Measurements from ENCODE around the gene CDKAL1. TPM values are rescaled to one million over a fixed set of nuclear protein-coding genes. Genes with fewer than 3 reads are reported as not detected.

Gene CDKAL1
- total and polyA plus RNA-seq, 10 donors, result 4.8 to 26.9 (median 20.1) TPM

GRCh38 chr6:21277601-21278374 lies 743.5 kb downstream of the CDKAL1 start:
- H3K9me3 ChIP-seq, result peaks cover 0 to 14% (median 7%) of the 10 kb centered on the region in 8 donors
- intact Hi-C loops (cut with DNase I; ENCODE audit: low total_unique reads), result no loop called here
- H3K4me3 ChIP-seq, result no peak overlapping the region
- no peaks in the 10 kb centered on the region for H3K27me3 ChIP-seq (replicated peaks in 1 of 7)
- no peaks in the 10 kb centered on the region for H3K36me3 ChIP-seq
- DNase-seq, result no peak
- 86 to 90% (median 88%) methylated on average over 7 of the region's 7 CpGs for WGBS, 5 donors
- TF ChIP-seq CTCF (IDR thresholded peaks at IDR 0.05 in 8 of 11, conservative IDR thresholded peaks at IDR 0.05 in 3 of 11) (no peak), POLR2AphosphoS5 (IDR thresholded peaks at IDR 0.05) (no peak), POLR2A (IDR thresholded peaks at IDR 0.05) (no peak)
- no peak overlapping the region for H3K27ac ChIP-seq
- no peaks in the 10 kb centered on the region for H3K4me1 ChIP-seq

- DNase-seq, result no peak
- Histone ChIP-seq H3K27me3 (replicated peaks in 1 of 7) (no peaks in the 10 kb centered on the region), H3K4me1 (no peaks in the 10 kb centered on the region), H3K4me3 (no peak overlapping the region), H3K27ac (no peak overlapping the region), H3K36me3 (no peaks in the 10 kb centered on the region), H3K9me3 (peaks cover 0 to 8% (median 3%) of the 10 kb centered on the region in 8 donors)
- WGBS, 5 donors, result 68 to 87% (median 84%) methylated on average over 4 of the region's 4 CpGs
- no peak for TF ChIP-seq POLR2AphosphoS5 (IDR thresholded peaks at IDR 0.05)
- intact Hi-C loops (cut with DNase I; ENCODE audit: low total_unique reads), result no loop called here
Measured at GRCh38 chr6:21278375-21278745, 744.1 kb downstream of the CDKAL1 start.

- 81 to 95% (median 89%) methylated on average over 5 of the region's 5 CpGs for WGBS, 5 donors
- Histone ChIP-seq H3K4me3 (no peak overlapping the region), H3K27ac (no peak overlapping the region), H3K9me3 (no peaks in the 10 kb centered on the region), H3K36me3 (no peaks in the 10 kb centered on the region), H3K27me3 (replicated peaks in 1 of 7) (no peaks in the 10 kb centered on the region), H3K4me1 (no peaks in the 10 kb centered on the region)
- TF ChIP-seq CTCF (IDR thresholded peaks at IDR 0.05 in 8 of 11, conservative IDR thresholded peaks at IDR 0.05 in 3 of 11), result no peak
- TF ChIP-seq POLR2A (IDR thresholded peaks at IDR 0.05), result no peak
- no peak for TF ChIP-seq POLR2AphosphoS5 (IDR thresholded peaks at IDR 0.05)
- no peak for DNase-seq
- intact Hi-C loops (cut with DNase I; ENCODE audit: low total_unique reads), result no loop called here
Measured at GRCh38 chr6:21279619-21280018, 745.4 kb downstream of the CDKAL1 start.

GRCh38 chr6:21281366-21281765 lies 747.1 kb downstream of the CDKAL1 start:
- Histone ChIP-seq H3K4me3 (no peak overlapping the region), H3K27ac (no peak overlapping the region), H3K9me3 (no peaks in the 10 kb centered on the region), H3K36me3 (no peaks in the 10 kb centered on the region), H3K4me1 (no peaks in the 10 kb centered on the region), H3K27me3 (replicated peaks in 1 of 7) (no peaks in the 10 kb centered on the region)
- intact Hi-C loops (cut with DNase I; ENCODE audit: low total_unique reads), result no loop called here
- 71 to 87% (median 83%) methylated on average over 2 of the region's 2 CpGs for WGBS, 5 donors
- TF ChIP-seq CTCF (IDR thresholded peaks at IDR 0.05 in 8 of 11, conservative IDR thresholded peaks at IDR 0.05 in 3 of 11), result no peak
- no peak for TF ChIP-seq POLR2AphosphoS5 (IDR thresholded peaks at IDR 0.05)
- TF ChIP-seq POLR2A (IDR thresholded peaks at IDR 0.05), result no peak
- DNase-seq, result no peak

Small RNA genes within 50 kb of the gene (small RNA-seq; reads per million reads assigned to genes)
- 0 reads per million in 4 donors for gene RF00019
- 0 reads per million in 4 donors for gene RNU6-150P

Other genes starting within 250 kb of the CDKAL1 start
- 10 to 100 TPM; 13.2 to 22.9 (median 16.4) TPM for gene E2F3, start 132.6 kb upstream of the CDKAL1 start, total RNA-seq
- gene E2F3, start 132.6 kb upstream of the CDKAL1 start, polyA plus RNA-seq, result 1 to 10 TPM; 5.8 to 7.8 (median 6.2) TPM

All from spleen (tissue), 11 donors.